ENCODE results near the gene IL1RAP. TPM values are rescaled to one million over a fixed set of nuclear protein-coding genes. Genes with fewer than 3 reads are reported as not detected.
A peak's percentile ranks its signal among the peaks of the same experiment; 100 is the strongest.

Gene IL1RAP
- total RNA-seq, 1 experiment from 2014 or later = 62.0 TPM

GRCh38 chr3:190696777-190697501 lies 183.1 kb downstream of the IL1RAP start:
- Mint-ChIP-seq H3K27ac (ENCODE audit: low read depth, unreplicated experiment) (no peak overlapping the region), H3K4me3 (ENCODE audit: unreplicated experiment) (no peak overlapping the region), H3K27me3 (ENCODE audit: insufficient read depth, unreplicated experiment) (no peaks in the 10 kb centered on the region), H3K9me3 (ENCODE audit: unreplicated experiment) (no peaks in the 10 kb centered on the region), H3K4me1 (ENCODE audit: insufficient read depth, unreplicated experiment) (peaks cover 14% of the 10 kb centered on the region), H3K36me3 (ENCODE audit: insufficient read depth, unreplicated experiment) (no peaks in the 10 kb centered on the region)
- DNase-seq (ENCODE audit: unreplicated experiment) = peak; percentile 47
- BruUV-seq (replicated peaks) = no TSS peak
- ChIA-PET POLR2A (interaction anchor here (0.6 to 3.8 kb wide), 13 partner anchors 13 to 467 kb away, joined by 3 to 40 read pairs (median 3); partner anchors contain the start of gene IL1RAP), CTCF (interaction anchor here (0.5 to 6.1 kb wide), 52 partner anchors 8 to 1410 kb away, joined by 3 to 159 read pairs (median 4); partner anchors contain the start of gene IL1RAP)
- intact Hi-C loops (cut with micrococcal nuclease) = loop anchor here (1.0 to 5.0 kb wide), 7 partner anchors 165 to 736 kb away; partner anchors contain the start of gene TMEM207
- peak; percentile 53 for TF ChIP-seq CTCF (IDR thresholded peaks at IDR 0.05; ENCODE audit: unreplicated experiment)

- intact Hi-C loops (cut with micrococcal nuclease) = loop anchor here (1.0 to 5.0 kb wide), 7 partner anchors 165 to 736 kb away; partner anchors contain the start of gene TMEM207
- CTCF ChIA-PET = interaction anchor here (0.6 to 6.1 kb wide), 46 partner anchors 8 to 1411 kb away, joined by 3 to 159 read pairs (median 4); partner anchors contain the start of gene IL1RAP
- no peaks in the 10 kb centered on the region for H3K9me3 Mint-ChIP-seq (ENCODE audit: unreplicated experiment)
- BruUV-seq (replicated peaks) = no TSS peak
- H3K4me1 Mint-ChIP-seq (ENCODE audit: insufficient read depth, unreplicated experiment) = peaks cover 14% of the 10 kb centered on the region
- no peak for TF ChIP-seq CTCF (IDR thresholded peaks at IDR 0.05; ENCODE audit: unreplicated experiment)
- POLR2A ChIA-PET = interaction anchor here (0.6 to 3.8 kb wide), 12 partner anchors 14 to 468 kb away, joined by 3 to 40 read pairs (median 3); partner anchors contain the start of gene IL1RAP
- H3K27me3 Mint-ChIP-seq (ENCODE audit: insufficient read depth, unreplicated experiment) = no peaks in the 10 kb centered on the region
- no peaks in the 10 kb centered on the region for H3K36me3 Mint-ChIP-seq (ENCODE audit: insufficient read depth, unreplicated experiment)
- no peak for DNase-seq (ENCODE audit: unreplicated experiment)
- H3K27ac Mint-ChIP-seq (ENCODE audit: low read depth, unreplicated experiment) = no peak overlapping the region
- H3K4me3 Mint-ChIP-seq (ENCODE audit: unreplicated experiment) = no peak overlapping the region
These were observed 183.6 kb downstream of the IL1RAP start for GRCh38 chr3:190697502-190697830.

GRCh38 chr3:190697901-190698300 lies 184.0 kb downstream of the IL1RAP start:
- no peak for TF ChIP-seq CTCF (IDR thresholded peaks at IDR 0.05; ENCODE audit: unreplicated experiment)
- no TSS peak for BruUV-seq (replicated peaks)
- Mint-ChIP-seq H3K9me3 (ENCODE audit: unreplicated experiment) (no peaks in the 10 kb centered on the region), H3K36me3 (ENCODE audit: insufficient read depth, unreplicated experiment) (no peaks in the 10 kb centered on the region), H3K4me3 (ENCODE audit: unreplicated experiment) (no peak overlapping the region), H3K27ac (ENCODE audit: low read depth, unreplicated experiment) (no peak overlapping the region), H3K27me3 (ENCODE audit: insufficient read depth, unreplicated experiment) (no peaks in the 10 kb centered on the region), H3K4me1 (ENCODE audit: insufficient read depth, unreplicated experiment) (peaks cover 14% of the 10 kb centered on the region)
- ChIA-PET CTCF (interaction anchor here (0.6 to 6.1 kb wide), 32 partner anchors 9 to 736 kb away, joined by 3 to 159 read pairs (median 4); partner anchors contain the start of gene IL1RAP), POLR2A (interaction anchor here (0.7 to 3.8 kb wide), 5 partner anchors 131 to 468 kb away, joined by 3 to 40 read pairs (median 6); partner anchors contain the start of gene IL1RAP)
- intact Hi-C loops (cut with micrococcal nuclease) = loop anchor here (1.0 to 5.0 kb wide), 7 partner anchors 166 to 737 kb away; partner anchors contain the start of gene TMEM207
- peak; percentile 60 for DNase-seq (ENCODE audit: unreplicated experiment)

GRCh38 chr3:190699776-190700175 lies 185.9 kb downstream of the IL1RAP start:
- POLR2A ChIA-PET = interaction anchor here (0.9 to 3.8 kb wide), 3 partner anchors 17 to 351 kb away, joined by 3 to 40 read pairs (median 12); partner anchors contain the start of gene IL1RAP
- TF ChIP-seq CTCF (IDR thresholded peaks at IDR 0.05; ENCODE audit: unreplicated experiment) = no peak
- peaks cover 14% of the 10 kb centered on the region for H3K4me1 Mint-ChIP-seq (ENCODE audit: insufficient read depth, unreplicated experiment)
- no TSS peak for BruUV-seq (replicated peaks)
- CTCF ChIA-PET = interaction anchor here (0.6 to 6.1 kb wide), 31 partner anchors 7 to 540 kb away, joined by 3 to 159 read pairs (median 5); partner anchors contain the start of gene IL1RAP
- intact Hi-C loops (cut with micrococcal nuclease) = loop anchor here (2.0 to 10.0 kb wide), 6 partner anchors 113 to 682 kb away; partner anchors contain the start of gene TMEM207
- H3K27ac Mint-ChIP-seq (ENCODE audit: low read depth, unreplicated experiment) = no peak overlapping the region
- no peaks in the 10 kb centered on the region for H3K27me3 Mint-ChIP-seq (ENCODE audit: insufficient read depth, unreplicated experiment)
- no peak overlapping the region for H3K4me3 Mint-ChIP-seq (ENCODE audit: unreplicated experiment)
- H3K36me3 Mint-ChIP-seq (ENCODE audit: insufficient read depth, unreplicated experiment) = no peaks in the 10 kb centered on the region
- no peak for DNase-seq (ENCODE audit: unreplicated experiment)
- H3K9me3 Mint-ChIP-seq (ENCODE audit: unreplicated experiment) = no peaks in the 10 kb centered on the region
